Activated naive CD4-positive, alpha-beta T cell treated with anti-CD3 and anti-CD28 coated beads, Interleukin-2, amount 50 U/mL, for 72 hours (primary cell): Measurements from ENCODE around the gene MRPL33. TPM values are rescaled to one million over a fixed set of nuclear protein-coding genes. Genes with fewer than 3 reads are reported as not detected.
A peak's percentile ranks its signal among the peaks of the same experiment; 100 is the strongest.

ENCODE experiments used
- ATAC-seq, 2 donors: fragments of 150-1000 bp; cut with Tn5 transposase; 2 replicates each; pipeline ENCODE4 v1.10.0; 2021; ENCODE audit warnings: mild to moderate bottlenecking in 2 of 2, moderate library complexity in 2 of 2
- DNase-seq, 2 donors: peaks; one replicate each; pipeline ENCODE4 v3.0.0; 2021 to 2022; ENCODE audit warnings: low spot score in 2 of 2
- H3K27ac Mint-ChIP-seq, 2 donors: one replicate each; pipeline ENCODE4 v1.8.0; 2022; ENCODE audit warnings: mild to moderate bottlenecking in 2 of 2, mixed read lengths in 2 of 2
- H3K36me3 Mint-ChIP-seq, 2 donors: one replicate each; pipeline ENCODE4 v1.8.0; 2022; ENCODE audit warnings: mixed read lengths in 2 of 2
- H3K9me3 Mint-ChIP-seq, 2 donors: one replicate each; pipeline ENCODE4 v1.8.0; 2022; ENCODE audit warnings: mixed read lengths in 2 of 2
- total RNA-seq, 2 donors: library from RNA; stranded (reverse); gene quantifications; one replicate each; pipeline ENCODE4 v1.2.3, GENCODE V29; 2022

Gene MRPL33
- total RNA-seq, 2 donors from 2014 or later = 61.7 to 70.5 TPM

GRCh38 chr2:27809761-27810241, 38.3 kb downstream of the MRPL33 start:
- Mint-ChIP-seq H3K36me3 (no peaks in the 10 kb centered on the region), H3K9me3 (no peaks in the 10 kb centered on the region), H3K27ac (no peak overlapping the region)
- peak in 1 of 2 donors; percentile 55 for ATAC-seq
- no peak for DNase-seq

GRCh38 chr2:27810455-27810854, 38.9 kb downstream of the MRPL33 start:
- Mint-ChIP-seq H3K27ac (no peak overlapping the region), H3K36me3 (no peaks in the 10 kb centered on the region), H3K9me3 (no peaks in the 10 kb centered on the region)
- no peak for ATAC-seq
- DNase-seq = no peak

GRCh38 chr2:27811768-27812167, 40.2 kb downstream of the MRPL33 start:
- DNase-seq (no peak), ATAC-seq (no peak)
- no peaks in the 10 kb centered on the region for H3K36me3 Mint-ChIP-seq
- H3K9me3 Mint-ChIP-seq = no peaks in the 10 kb centered on the region
- H3K27ac Mint-ChIP-seq = no peak overlapping the region

- no peak overlapping the region for H3K27ac Mint-ChIP-seq
- DNase-seq (no peak), ATAC-seq (no peak)
- no peaks in the 10 kb centered on the region for H3K9me3 Mint-ChIP-seq
- no peaks in the 10 kb centered on the region for H3K36me3 Mint-ChIP-seq
Observed at GRCh38 chr2:27814758-27815157, 43.2 kb downstream of the MRPL33 start.

- DNase-seq (no peak), ATAC-seq (no peak)
- Mint-ChIP-seq H3K36me3 (no peaks in the 10 kb centered on the region), H3K27ac (no peak overlapping the region), H3K9me3 (no peaks in the 10 kb centered on the region)
Observed at GRCh38 chr2:27815860-27816438, 44.4 kb downstream of the MRPL33 start.

- Mint-ChIP-seq H3K27ac (no peak overlapping the region), H3K36me3 (peaks cover 0 to 18% of the 10 kb centered on the region in 2 donors), H3K9me3 (peaks cover 5 to 10% of the 10 kb centered on the region in 2 donors)
- ATAC-seq = no peak
- DNase-seq = no peak
Observed at GRCh38 chr2:27822049-27822448, 50.5 kb downstream of the MRPL33 start.

GRCh38 chr2:27823135-27823534, 51.6 kb downstream of the MRPL33 start:
- Mint-ChIP-seq H3K9me3 (peaks cover 5 to 10% of the 10 kb centered on the region in 2 donors), H3K27ac (no peak overlapping the region), H3K36me3 (peaks cover 0 to 18% of the 10 kb centered on the region in 2 donors)
- ATAC-seq = no peak
- no peak for DNase-seq

- ATAC-seq = no peak
- no peak for DNase-seq
- peaks cover 0 to 18% of the 10 kb centered on the region in 2 donors for H3K36me3 Mint-ChIP-seq
- no peak overlapping the region for H3K27ac Mint-ChIP-seq
- peaks cover 5 to 10% of the 10 kb centered on the region in 2 donors for H3K9me3 Mint-ChIP-seq
Observed at GRCh38 chr2:27823569-27823968, 52.0 kb downstream of the MRPL33 start.

- H3K27ac Mint-ChIP-seq = no peak overlapping the region
- peaks cover 0 to 18% of the 10 kb centered on the region in 2 donors for H3K36me3 Mint-ChIP-seq
- DNase-seq = no peak
- no peak for ATAC-seq
- peaks cover 5 to 10% of the 10 kb centered on the region in 2 donors for H3K9me3 Mint-ChIP-seq
Observed at GRCh38 chr2:27824401-27824800, 52.9 kb downstream of the MRPL33 start.

- ATAC-seq = no peak
- no peak overlapping the region for H3K27ac Mint-ChIP-seq
Observed at GRCh38 chr2:27828305-27828704, 56.8 kb downstream of the MRPL33 start.

More at GRCh38 chr2:27828305-27828704, 56.8 kb downstream of the MRPL33 start:
- Mint-ChIP-seq H3K9me3 (peaks cover 5 to 10% of the 10 kb centered on the region in 2 donors), H3K36me3 (peaks cover 11 to 30% of the 10 kb centered on the region in 2 donors)
- no peak for DNase-seq

Other genes starting within 250 kb of the MRPL33 start
- 10 to 100 TPM; 38.0 to 40.6 TPM for gene ZNF512, start 188.7 kb upstream of the MRPL33 start, total RNA-seq
- under 1 TPM in 1 of 2 donors, not detected in 1; 0.19 TPM for gene CCDC121, start 142.7 kb upstream of the MRPL33 start, total RNA-seq
- 10 to 100 TPM; 38.9 to 43.0 TPM for gene GPN1, start 142.7 kb upstream of the MRPL33 start, total RNA-seq
- gene SUPT7L, start 108.1 kb upstream of the MRPL33 start, total RNA-seq = 10 to 100 TPM; 30.3 to 35.7 TPM
- 10 to 100 TPM; 23.9 to 28.1 TPM for gene SLC4A1AP, start 107.8 kb upstream of the MRPL33 start, total RNA-seq
- gene RBKS, start 118.7 kb downstream of the MRPL33 start, total RNA-seq = 10 to 100 TPM in 1 of 2 donors, 1 to 10 TPM in 1; 1.5 to 12.1 TPM
- gene BABAM2, start 119.0 kb downstream of the MRPL33 start, total RNA-seq = 10 to 100 TPM; 45.2 to 59.8 TPM